H9 (cell line): ENCODE data around the gene FBXO31. TPM values are rescaled to one million over a fixed set of nuclear protein-coding genes. Genes with fewer than 3 reads are reported as not detected.

Experiments
- DNase-seq: peaks from one replicate; pipeline ENCODE4 v3.0.0-alpha.2; 2017
- H2AFZ ChIP-seq: one replicate; pipeline ENCODE4 v1.6.1; 2013; ENCODE audit warnings: mild to moderate bottlenecking, low read length, control low read depth, moderate library complexity
- H2AK5ac ChIP-seq: 2 replicates; pipeline ENCODE4 v1.6.1; 2013; ENCODE audit warnings: low read length, control low read depth, mixed read lengths; ENCODE audit not compliant: insufficient read length
- H2BK120ac ChIP-seq: one replicate; pipeline ENCODE4 v1.6.1; 2013; ENCODE audit warnings: low read depth, mild to moderate bottlenecking, low read length, control low read depth, inconsistent platforms; ENCODE audit not compliant: poor library complexity, severe bottlenecking
- H2BK12ac ChIP-seq: 2 replicates; pipeline ENCODE4 v1.6.1; 2013; ENCODE audit warnings: low read length, control low read depth, mixed read lengths, low read depth; ENCODE audit not compliant: insufficient read length
- H2BK15ac ChIP-seq: 2 replicates; pipeline ENCODE4 v1.6.1; 2013; ENCODE audit warnings: low read depth, low read length, control low read depth
- H2BK20ac ChIP-seq: one replicate; pipeline ENCODE4 v1.6.1; 2013; ENCODE audit warnings: low read depth, mild to moderate bottlenecking, low read length, control low read depth, inconsistent platforms; ENCODE audit not compliant: poor library complexity, severe bottlenecking
- H2BK5ac ChIP-seq: 2 replicates; pipeline ENCODE4 v1.6.1; 2013; ENCODE audit warnings: low read length, control low read depth, mixed read lengths; ENCODE audit not compliant: insufficient read length
- H3K14ac ChIP-seq: 2 replicates; pipeline ENCODE4 v1.6.1; 2013; ENCODE audit warnings: low read length, control low read depth; ENCODE audit not compliant: insufficient read depth
- H3K18ac ChIP-seq: 2 replicates; pipeline ENCODE4 v1.6.1; 2013; ENCODE audit warnings: low read depth, mild to moderate bottlenecking, mixed read lengths, low read length, control low read depth; ENCODE audit not compliant: insufficient read length
- H3K23ac ChIP-seq: 2 replicates; pipeline ENCODE4 v1.6.1; 2013; ENCODE audit warnings: low read length, control low read depth, mixed read lengths, low read depth; ENCODE audit not compliant: insufficient read length
- H3K23me2 ChIP-seq: 2 replicates; pipeline ENCODE4 v1.6.1; 2013; ENCODE audit warnings: low read depth, mild to moderate bottlenecking, mixed read lengths, low read length, control low read depth; ENCODE audit not compliant: insufficient read length, poor library complexity, severe bottlenecking
- H3K27ac ChIP-seq: 2 replicates; pipeline ENCODE4 v1.5.1; 2013; ENCODE audit warnings: low read length, control low read depth, mixed read lengths, low read depth; ENCODE audit not compliant: insufficient read length
- H3K27me3 ChIP-seq: 2 replicates; pipeline ENCODE4 v1.6.1; 2013; ENCODE audit warnings: low read length, control low read depth, inconsistent platforms; ENCODE audit not compliant: insufficient read depth
- H3K4ac ChIP-seq: 2 replicates; pipeline ENCODE4 v1.6.1; 2013; ENCODE audit warnings: low read depth, mild to moderate bottlenecking, control low read depth, inconsistent platforms, low read length, moderate library complexity
- H3K4me1 ChIP-seq: 2 replicates; pipeline ENCODE4 v1.6.1; 2013; ENCODE audit warnings: low read length, control low read depth, inconsistent platforms; ENCODE audit not compliant: insufficient read depth
- H3K4me2 ChIP-seq: 2 replicates; pipeline ENCODE4 v1.6.1; 2013; ENCODE audit warnings: low read length, control low read depth, mixed read lengths; ENCODE audit not compliant: insufficient read length, insufficient read depth
- H3K56ac ChIP-seq: 2 replicates; pipeline ENCODE4 v1.6.1; 2013; ENCODE audit warnings: low read depth, mild to moderate bottlenecking, mixed read lengths, low read length, control low read depth; ENCODE audit not compliant: insufficient read length
- H3K79me1 ChIP-seq: 2 replicates; pipeline ENCODE4 v1.6.1; 2013; ENCODE audit warnings: low read depth, mild to moderate bottlenecking, moderate library complexity, low read length, control low read depth, inconsistent platforms; ENCODE audit not compliant: insufficient read depth, poor library complexity, severe bottlenecking
- H3K79me2 ChIP-seq: 2 replicates; pipeline ENCODE4 v1.6.1; 2013; ENCODE audit warnings: low read length, control low read depth, inconsistent platforms; ENCODE audit not compliant: insufficient read depth
- H3K9ac ChIP-seq: 2 replicates; pipeline ENCODE4 v1.6.1; 2013; ENCODE audit warnings: low read length, control low read depth, mixed read lengths; ENCODE audit not compliant: insufficient read length; ENCODE audit errors: extremely low read depth
- H3K9me3 ChIP-seq: one replicate; pipeline ENCODE4 v1.6.1; 2013; ENCODE audit warnings: low read depth, low read length, inconsistent platforms; ENCODE audit not compliant: control insufficient read depth
- H3T11ph ChIP-seq: one replicate; pipeline ENCODE4 v1.6.1; 2013; ENCODE audit warnings: mild to moderate bottlenecking, low read length, control low read depth, inconsistent platforms
- H4K20me1 ChIP-seq: one replicate; pipeline ENCODE4 v1.6.1; 2013; ENCODE audit not compliant: control insufficient read depth, insufficient read length, insufficient read depth
- H4K5ac ChIP-seq: 2 replicates; pipeline ENCODE4 v1.6.1; 2013; ENCODE audit warnings: low read depth, mild to moderate bottlenecking, mixed read lengths, low read length, control low read depth; ENCODE audit not compliant: insufficient read length
- H4K8ac ChIP-seq: replicated peaks from 2 replicates; pipeline ENCODE4 v1.6.1; 2013; ENCODE audit warnings: low read length, control low read depth, mixed read lengths, low read depth; ENCODE audit not compliant: insufficient read length
- H4K91ac ChIP-seq: 2 replicates; pipeline ENCODE4 v1.6.1; 2013; ENCODE audit warnings: low read depth, mild to moderate bottlenecking, moderate library complexity, mixed read lengths, low read length, control low read depth; ENCODE audit not compliant: insufficient read length
- H3K27ac Mint-ChIP-seq, 3 experiments: 2 replicates in 2 of 3; 3 replicates in 1 of 3; pipeline ENCODE4 v1.8.0; 2020 to 2021; ENCODE audit warnings: mixed read lengths in 3 of 3, mild to moderate bottlenecking in 1 of 3, moderate library complexity in 1 of 3
- H3K27me3 Mint-ChIP-seq: 2 replicates; pipeline ENCODE4 v1.8.0; 2021; ENCODE audit warnings: low read depth, mild to moderate bottlenecking, moderate library complexity, mixed read lengths
- H3K36me3 Mint-ChIP-seq, 3 experiments: 2 replicates in 2 of 3; 3 replicates in 1 of 3; pipeline ENCODE4 v1.8.0; 2020 to 2021; ENCODE audit warnings: low read depth in 3 of 3, mixed read lengths in 3 of 3; ENCODE audit not compliant: insufficient read depth in 1 of 3
- H3K4me1 Mint-ChIP-seq, 2 experiments: 2 replicates each; pipeline ENCODE4 v1.8.0; 2020; ENCODE audit warnings: mixed read lengths in 2 of 2
- H3K4me3 Mint-ChIP-seq, 2 experiments: 2 replicates in 1 of 2; 3 replicates in 1 of 2; pipeline ENCODE4 v1.8.0; 2020 to 2021; ENCODE audit warnings: mild to moderate bottlenecking in 2 of 2, mixed read lengths in 2 of 2, moderate library complexity in 1 of 2
- H3K9me3 Mint-ChIP-seq, 2 experiments: 2 replicates in 1 of 2; 3 replicates in 1 of 2; pipeline ENCODE4 v1.8.0; 2020; ENCODE audit warnings: mild to moderate bottlenecking in 2 of 2, mixed read lengths in 2 of 2, moderate library complexity in 1 of 2
- CTCF ChIP-seq: fragments of 200-600 bp; sonication (generic); conservative IDR thresholded peaks from 3 replicates; pipeline ENCODE4 v1.8.0; 2021; ENCODE audit warnings: antibody characterized with exemption, mild to moderate bottlenecking
- WGBS: extraction: QIAGEN DNeasy Blood & Tissue Kit; methylation state at CpG from one replicate; pipeline ENCODE4 v1.1.7; 2013; ENCODE audit warnings: missing lambda C conversion rate, low lambda C conversion rate, mixed read lengths; ENCODE audit not compliant: insufficient read length; ENCODE audit errors: extremely low coverage; 5-methylcytosine and 5-hydroxymethylcytosine counted together
- total RNA-seq: library from RNA; stranded (reverse); gene quantifications from 2 replicates; pipeline ENCODE4 v1.2.1, GENCODE V29; 2021

Gene FBXO31
- total RNA-seq, 1 experiment from 2014 or later, result 24.2 TPM

- H2BK120ac ChIP-seq, result no peak overlapping the region
- no peak overlapping the region; a peak in 1 of 7 replicates for H3K27ac Mint-ChIP-seq
- no peak for DNase-seq
- H3K9me3 Mint-ChIP-seq, result no peaks in the 10 kb centered on the region
- H3K4me1 Mint-ChIP-seq, result peaks cover 3 to 5% of the 10 kb centered on the region in 2 experiments; a peak in 3 of 4 replicates
- no peak overlapping the region for H4K5ac ChIP-seq
- no peak overlapping the region for H2AK5ac ChIP-seq
- no peaks in the 10 kb centered on the region for H3K79me1 ChIP-seq
- no peak overlapping the region for H2BK15ac ChIP-seq
- H4K8ac ChIP-seq, result no peak overlapping the region
- no peak overlapping the region for H3K56ac ChIP-seq
- H2BK20ac ChIP-seq, result no peak overlapping the region
- H3K4ac ChIP-seq, result no peak overlapping the region
- no peak overlapping the region for H3T11ph ChIP-seq
- H3K4me3 Mint-ChIP-seq, result no peak overlapping the region
- H4K91ac ChIP-seq, result no peak overlapping the region
- H3K23me2 ChIP-seq, result no peaks in the 10 kb centered on the region
- no peak for TF ChIP-seq CTCF
- no peak overlapping the region for H3K18ac ChIP-seq
- no peak overlapping the region for H3K27ac ChIP-seq
- no peaks in the 10 kb centered on the region for H3K4me1 ChIP-seq
- H3K27me3 ChIP-seq, result no peaks in the 10 kb centered on the region
- no peaks in the 10 kb centered on the region; a peak in 1 of 7 replicates for H3K36me3 Mint-ChIP-seq
- no peak overlapping the region for H2BK5ac ChIP-seq
- H3K9ac ChIP-seq, result no peak overlapping the region
- H2BK12ac ChIP-seq, result no peak overlapping the region
- H3K79me2 ChIP-seq, result no peaks in the 10 kb centered on the region
- no peak overlapping the region for H3K14ac ChIP-seq
- H4K20me1 ChIP-seq, result peaks cover 3% of the 10 kb centered on the region
- WGBS, result no CpG with 5 or more reads among the region's 13 CpGs
- no peaks in the 10 kb centered on the region for H3K9me3 ChIP-seq
- no peak overlapping the region for H3K23ac ChIP-seq
- H3K27me3 Mint-ChIP-seq, result no peaks in the 10 kb centered on the region; the same call in 1 of the 2 replicates
- H2AFZ ChIP-seq, result no peak overlapping the region
- no peak overlapping the region for H3K4me2 ChIP-seq
Observed at GRCh38 chr16:87298857-87299465, 84.6 kb downstream of the FBXO31 start.
